ENCODE data around the gene MAN1A1.

The MAN1A1 gene

GRCh38 chr6:119142637-119143036 lies 206.9 kb downstream of the MAN1A1 start:
- no peaks in the 10 kb centered on the region for H3K9me2 ChIP-seq (replicated peaks; ENCODE audit: insufficient read depth, low read length)
- no peak overlapping the region for H3K4me2 ChIP-seq (ENCODE audit: low read depth, low read length, poor library complexity, severe bottlenecking)
- H3K79me2 ChIP-seq (ENCODE audit: insufficient read depth, low read length) = no peaks in the 10 kb centered on the region
- TF ChIP-seq EZH2phosphoT487 (conservative IDR thresholded peaks at IDR 0.05; ENCODE audit: low read length) (no peak), CTCF (IDR thresholded peaks at IDR 0.05; ENCODE audit: insufficient read depth, low read length, poor library complexity, severe bottlenecking) (no peak)
- H3K4me3 ChIP-seq (ENCODE audit: insufficient read depth, low read length, poor library complexity, severe bottlenecking) = no peak overlapping the region
- no peak overlapping the region for H2AFZ ChIP-seq (ENCODE audit: low read depth, low read length, severe bottlenecking)
- no peaks in the 10 kb centered on the region for H3F3A ChIP-seq (ENCODE audit: insufficient read depth)
- no peaks in the 10 kb centered on the region for H3K9me3 ChIP-seq (ENCODE audit: insufficient read depth, low read length)
- H3K9ac ChIP-seq (ENCODE audit: low read length) = no peak overlapping the region
- no peaks in the 10 kb centered on the region for H3K36me3 ChIP-seq (ENCODE audit: low read length)
- no peak overlapping the region for H3K27ac ChIP-seq (ENCODE audit: low read depth, low read length)
- no peaks in the 10 kb centered on the region for H3K27me3 ChIP-seq (ENCODE audit: low read length)
- H4K20me1 ChIP-seq (ENCODE audit: low read depth, low read length) = no peaks in the 10 kb centered on the region

- H4K20me1 ChIP-seq (ENCODE audit: low read depth, low read length) = no peaks in the 10 kb centered on the region
- H3K27ac ChIP-seq (ENCODE audit: low read depth, low read length) = no peak overlapping the region
- H2AFZ ChIP-seq (ENCODE audit: low read depth, low read length, severe bottlenecking) = no peak overlapping the region
- no peak overlapping the region for H3K9ac ChIP-seq (ENCODE audit: low read length)
- H3K4me3 ChIP-seq (ENCODE audit: insufficient read depth, low read length, poor library complexity, severe bottlenecking) = no peak overlapping the region
- no peaks in the 10 kb centered on the region for H3K36me3 ChIP-seq (ENCODE audit: low read length)
- no peaks in the 10 kb centered on the region for H3K27me3 ChIP-seq (ENCODE audit: low read length)
- H3K4me2 ChIP-seq (ENCODE audit: low read depth, low read length, poor library complexity, severe bottlenecking) = no peak overlapping the region
- H3K9me2 ChIP-seq (replicated peaks; ENCODE audit: insufficient read depth, low read length) = no peaks in the 10 kb centered on the region
- H3K9me3 ChIP-seq (ENCODE audit: insufficient read depth, low read length) = no peaks in the 10 kb centered on the region
- H3K79me2 ChIP-seq (ENCODE audit: insufficient read depth, low read length) = no peaks in the 10 kb centered on the region
- TF ChIP-seq CTCF (IDR thresholded peaks at IDR 0.05; ENCODE audit: insufficient read depth, low read length, poor library complexity, severe bottlenecking) (no peak), EZH2phosphoT487 (conservative IDR thresholded peaks at IDR 0.05; ENCODE audit: low read length) (no peak)
- H3F3A ChIP-seq (ENCODE audit: insufficient read depth) = no peaks in the 10 kb centered on the region
Measured at GRCh38 chr6:119142041-119142440, 207.5 kb downstream of the MAN1A1 start.

- Histone ChIP-seq H4K20me1 (ENCODE audit: low read depth, low read length) (no peaks in the 10 kb centered on the region), H3K27ac (ENCODE audit: low read depth, low read length) (no peak overlapping the region), H3K9me3 (ENCODE audit: insufficient read depth, low read length) (no peaks in the 10 kb centered on the region), H2AFZ (ENCODE audit: low read depth, low read length, severe bottlenecking) (no peak overlapping the region), H3K27me3 (ENCODE audit: low read length) (no peaks in the 10 kb centered on the region), H3K36me3 (ENCODE audit: low read length) (no peaks in the 10 kb centered on the region), H3K4me3 (ENCODE audit: insufficient read depth, low read length, poor library complexity, severe bottlenecking) (no peak overlapping the region), H3K4me2 (ENCODE audit: low read depth, low read length, poor library complexity, severe bottlenecking) (no peak overlapping the region), H3F3A (ENCODE audit: insufficient read depth) (no peaks in the 10 kb centered on the region), H3K9me2 (replicated peaks; ENCODE audit: insufficient read depth, low read length) (no peaks in the 10 kb centered on the region), H3K9ac (ENCODE audit: low read length) (no peak overlapping the region), H3K79me2 (ENCODE audit: insufficient read depth, low read length) (no peaks in the 10 kb centered on the region)
- TF ChIP-seq CTCF (IDR thresholded peaks at IDR 0.05; ENCODE audit: insufficient read depth, low read length, poor library complexity, severe bottlenecking) = no peak
- no peak for TF ChIP-seq EZH2phosphoT487 (conservative IDR thresholded peaks at IDR 0.05; ENCODE audit: low read length)
Measured at GRCh38 chr6:119140196-119141140, 209.1 kb downstream of the MAN1A1 start.

Data from SU-DHL-6 (cell line).